ENCODE data around the gene KIF3A.

The KIF3A gene

DNA sequence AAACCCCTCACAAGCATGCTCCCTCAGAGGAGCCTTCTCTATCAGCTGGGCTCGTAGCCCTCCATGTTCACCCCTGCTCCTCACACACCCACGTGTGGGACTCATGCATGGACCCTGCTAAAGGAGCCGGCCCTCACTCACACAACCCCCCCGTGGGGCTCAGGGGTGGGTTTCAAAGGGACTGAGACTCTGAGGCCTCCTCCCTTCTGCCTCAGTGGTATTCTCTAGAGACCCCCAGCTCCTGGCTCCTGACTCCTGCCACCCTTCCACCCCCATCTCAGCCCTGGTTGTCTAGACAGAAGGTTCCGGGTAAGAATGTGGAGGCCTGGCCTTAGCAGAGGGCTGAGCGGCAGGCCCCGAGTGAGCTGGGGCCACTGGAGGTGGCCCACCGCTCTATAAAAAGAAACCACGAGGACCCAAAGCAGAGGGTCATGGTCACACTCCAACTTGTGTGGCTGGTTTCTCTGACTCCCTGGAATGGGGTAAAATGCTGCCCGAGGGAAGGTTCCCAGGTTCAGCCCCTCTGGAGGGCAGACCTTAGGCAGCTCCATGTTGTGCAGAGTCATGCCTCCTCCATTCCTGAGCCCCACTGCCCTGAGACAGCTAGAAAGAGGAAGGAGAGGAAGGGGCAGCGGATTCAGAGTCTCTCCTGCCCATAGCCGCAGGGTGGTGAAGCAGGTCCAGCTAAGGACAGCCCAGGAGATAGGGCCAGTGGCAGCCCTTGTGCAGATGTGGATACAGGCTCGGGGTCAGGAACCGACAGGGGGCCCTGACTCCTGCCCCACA, 28.9 kb upstream of the KIF3A start:
- no peak for TF ChIP-seq CTCF (IDR thresholded peaks at IDR 0.05; ENCODE audit: low read depth, low read length, missing control alignments)
- no peak overlapping the region for H3K4me3 ChIP-seq (ENCODE audit: low read depth, low read length)
- no peak for DNase-seq (ENCODE audit: low read depth)

DNA sequence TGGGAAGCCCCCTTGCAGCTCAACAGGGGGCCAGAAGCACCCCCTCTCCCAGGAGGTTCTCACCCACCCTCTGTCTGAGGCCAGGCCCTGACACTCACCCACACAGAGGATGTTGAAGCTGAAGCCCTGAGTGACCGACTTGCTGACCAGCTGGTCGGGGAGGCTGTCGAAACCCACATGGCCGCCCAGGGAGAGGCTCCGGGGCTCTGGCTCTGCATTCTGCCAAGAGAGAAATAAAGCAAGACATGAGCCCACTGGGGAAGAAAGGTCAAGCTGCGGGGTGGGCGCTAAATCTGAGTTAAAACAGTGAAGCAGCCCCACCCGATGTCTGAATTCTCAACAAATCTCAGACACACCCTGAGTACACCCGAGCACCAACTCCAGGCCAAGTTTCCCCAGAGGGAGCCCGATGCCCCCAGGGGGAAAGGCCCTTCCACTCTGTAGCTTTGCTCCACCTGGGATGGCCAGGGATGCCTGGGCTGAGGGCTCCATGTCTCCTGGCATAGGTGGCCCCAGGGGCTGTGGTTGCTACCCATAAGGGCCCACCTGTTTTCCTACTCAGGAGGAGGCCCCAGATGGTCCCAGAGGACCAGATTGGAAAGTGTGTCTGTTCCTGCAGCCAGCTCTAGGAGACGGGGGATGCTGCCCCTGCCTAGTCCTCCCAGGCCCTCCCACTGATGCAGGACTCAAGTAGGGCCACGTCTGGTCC, 28.1 kb upstream of the KIF3A start:
- no peak overlapping the region for H3K4me3 ChIP-seq (ENCODE audit: low read depth, low read length)
- DNase-seq (ENCODE audit: low read depth) = no peak
- TF ChIP-seq CTCF (IDR thresholded peaks at IDR 0.05; ENCODE audit: low read depth, low read length, missing control alignments) = no peak

DNA sequence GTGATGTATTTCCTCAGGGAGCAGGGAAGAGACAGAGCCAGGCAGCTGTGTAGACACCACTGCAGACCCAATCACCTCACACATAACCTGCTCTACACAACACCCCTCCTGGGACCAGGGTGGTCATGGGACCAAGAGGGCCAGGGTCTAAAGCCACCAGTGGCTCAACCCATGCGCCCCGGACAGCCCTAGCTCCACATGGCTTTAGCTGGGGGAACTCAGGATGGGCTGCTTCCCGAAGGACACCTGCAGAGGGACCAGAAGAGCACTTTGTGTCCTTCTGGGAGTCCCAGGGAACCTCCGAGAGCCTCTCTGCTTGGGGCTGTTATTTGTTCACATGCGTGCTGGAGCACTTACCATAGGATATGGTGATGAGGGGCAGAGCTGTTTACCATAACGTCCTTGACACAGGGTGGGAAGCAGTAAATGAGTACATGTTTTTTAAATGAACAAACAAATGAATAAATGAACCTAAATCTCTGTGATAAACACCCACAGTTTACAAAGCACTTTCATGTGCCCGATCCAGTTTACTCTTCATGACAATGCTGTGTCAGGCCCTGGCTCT, 27.4 kb upstream of the KIF3A start:
- no peak overlapping the region for H3K4me3 ChIP-seq (ENCODE audit: low read depth, low read length)
- no peak for DNase-seq (ENCODE audit: low read depth)
- no peak for TF ChIP-seq CTCF (IDR thresholded peaks at IDR 0.05; ENCODE audit: low read depth, low read length, missing control alignments)

GRCh38 chr5:132764051-132764450, 26.7 kb upstream of the KIF3A start:
- DNase-seq (ENCODE audit: low read depth) = no peak
- no peak for TF ChIP-seq CTCF (IDR thresholded peaks at IDR 0.05; ENCODE audit: low read depth, low read length, missing control alignments)
- no peak overlapping the region for H3K4me3 ChIP-seq (ENCODE audit: low read depth, low read length)

DNA sequence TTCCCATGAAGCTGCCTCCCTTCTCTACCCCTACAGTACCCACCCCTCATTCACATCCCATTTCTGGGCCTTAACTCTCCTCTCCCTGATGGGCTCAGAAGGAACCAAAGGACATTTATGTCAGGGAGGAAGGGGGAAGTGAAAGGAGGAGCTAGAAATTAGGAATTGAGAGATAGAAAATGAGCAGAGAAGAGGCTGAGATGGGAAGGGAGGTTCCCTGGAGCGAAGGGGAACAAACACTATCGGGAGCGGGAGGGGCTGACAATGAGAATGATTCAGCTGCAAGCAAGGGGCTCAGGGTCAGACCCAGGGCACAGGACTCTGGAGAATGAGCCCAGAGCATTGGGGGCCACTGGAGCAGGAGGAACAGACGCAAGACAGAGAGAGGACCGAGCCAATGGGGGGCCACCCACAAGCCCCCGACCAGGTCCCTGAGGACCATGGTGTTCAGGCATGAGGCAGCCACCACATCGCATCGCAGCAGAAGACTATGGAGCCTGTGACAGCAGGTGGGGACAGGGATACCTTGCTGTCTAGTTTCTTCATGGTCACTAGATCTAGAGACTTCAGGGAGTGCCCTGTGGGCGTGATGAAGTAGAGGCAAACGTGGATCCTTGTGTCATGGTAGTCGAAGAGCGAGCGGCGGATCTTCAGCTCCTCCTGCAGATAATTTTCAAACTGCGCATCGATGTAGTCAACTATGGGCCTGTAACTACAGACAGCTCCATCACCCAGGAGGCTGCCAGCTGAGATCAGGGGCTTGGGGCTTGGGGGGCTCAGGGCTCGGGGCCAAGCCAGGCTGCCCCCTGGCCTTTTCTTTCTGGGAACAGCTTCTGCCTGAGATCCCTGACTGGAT, 26.1 kb upstream of the KIF3A start:
- TF ChIP-seq CTCF (IDR thresholded peaks at IDR 0.05; ENCODE audit: low read depth, low read length, missing control alignments) = no peak

GRCh38 chr5:132762246-132763000, 25.1 kb upstream of the KIF3A start:
- TF ChIP-seq CTCF (IDR thresholded peaks at IDR 0.05; ENCODE audit: low read depth, low read length, missing control alignments) = no peak
- no peak overlapping the region for H3K4me3 ChIP-seq (ENCODE audit: low read depth, low read length)
- no peak for DNase-seq (ENCODE audit: low read depth)

More for the DNA sequence above, 26.1 kb upstream of the KIF3A start:
- no peak for DNase-seq (ENCODE audit: low read depth)
- no peak overlapping the region for H3K4me3 ChIP-seq (ENCODE audit: low read depth, low read length)
